Panc1 (cell line): ENCODE measurements around the gene ERRFI1.

ENCODE experiments used
- CTCF ChIP-seq: fragments of 450-650 bp; IDR thresholded peaks from 2 replicates; pipeline ENCODE4 v1.5.1; 2017; ENCODE audit warnings: mild to moderate bottlenecking
- POLR2AphosphoS5 ChIP-seq: IDR thresholded peaks from 2 replicates; pipeline ENCODE4 v1.6.1; 2012; ENCODE audit warnings: mild to moderate bottlenecking, low read depth, low read length, moderate library complexity
- SIN3A ChIP-seq: IDR thresholded peaks from 2 replicates; pipeline ENCODE4 v1.6.1; 2012; ENCODE audit warnings: low read depth, mild to moderate bottlenecking, low read length, moderate library complexity, borderline replicate concordance; ENCODE audit not compliant: insufficient read depth
- TCF7L2 ChIP-seq: IDR thresholded peaks from 2 replicates; pipeline ENCODE4 v1.6.1; 2011; ENCODE audit warnings: mild to moderate bottlenecking, low read depth, low read length, inconsistent platforms

GRCh38 chr1:8014381-8014988 is 11.6 kb downstream of the ERRFI1 start:
- TF ChIP-seq POLR2AphosphoS5 (no peak; the same call in 1 of the 2 replicates), CTCF (no peak), SIN3A (no peak), TCF7L2 (no peak)
